Measurements from ENCODE around the gene GTSF1L. TPM values are rescaled to one million over a fixed set of nuclear protein-coding genes. Genes with fewer than 3 reads are reported as not detected.

GTSF1L gene
- total RNA-seq, 1 experiment from 2014 or later, result not detected

GRCh38 chr20:43716757-43717615 is 9.8 kb downstream of the GTSF1L start:
- no peak overlapping the region; a peak in 1 of 7 replicates for H3K27ac Mint-ChIP-seq
- Histone ChIP-seq H3K14ac (ENCODE audit: insufficient read depth, low read length) (no peak overlapping the region), H3K9ac (ENCODE audit: extremely low read depth, insufficient read length, low read length) (no peak overlapping the region), H3K79me1 (ENCODE audit: insufficient read depth, low read depth, low read length, poor library complexity, severe bottlenecking) (no peaks in the 10 kb centered on the region), H3K27me3 (ENCODE audit: insufficient read depth, low read length) (no peaks in the 10 kb centered on the region), H3T11ph (ENCODE audit: low read length) (no peak overlapping the region), H4K20me1 (ENCODE audit: control insufficient read depth, insufficient read depth, insufficient read length) (no peaks in the 10 kb centered on the region), H2AK5ac (ENCODE audit: insufficient read length, low read length) (no peak overlapping the region), H2BK120ac (ENCODE audit: low read depth, low read length, poor library complexity, severe bottlenecking) (no peak overlapping the region), H3K4me2 (ENCODE audit: insufficient read depth, insufficient read length, low read length) (no peak overlapping the region), H3K79me2 (ENCODE audit: insufficient read depth, low read length) (no peaks in the 10 kb centered on the region), H3K18ac (ENCODE audit: insufficient read length, low read depth, low read length) (no peak overlapping the region), H2AFZ (ENCODE audit: low read length) (no peak overlapping the region), H4K5ac (ENCODE audit: insufficient read length, low read depth, low read length) (no peak overlapping the region), H2BK5ac (ENCODE audit: insufficient read length, low read length) (no peak overlapping the region), H2BK12ac (ENCODE audit: insufficient read length, low read depth, low read length) (no peak overlapping the region), H3K23me2 (ENCODE audit: insufficient read length, low read depth, low read length, poor library complexity, severe bottlenecking) (no peaks in the 10 kb centered on the region), H2BK20ac (ENCODE audit: low read depth, low read length, poor library complexity, severe bottlenecking) (no peak overlapping the region), H3K9me3 (ENCODE audit: control insufficient read depth, low read depth, low read length) (no peaks in the 10 kb centered on the region), H3K4me1 (ENCODE audit: insufficient read depth, low read length) (no peaks in the 10 kb centered on the region), H3K27ac (ENCODE audit: insufficient read length, low read depth, low read length) (no peak overlapping the region), H4K91ac (ENCODE audit: insufficient read length, low read depth, low read length) (no peak overlapping the region), H2BK15ac (ENCODE audit: low read depth, low read length) (no peak overlapping the region), H3K4ac (ENCODE audit: low read depth, low read length) (no peak overlapping the region), H3K56ac (ENCODE audit: insufficient read length, low read depth, low read length) (no peak overlapping the region), H4K8ac (replicated peaks; ENCODE audit: insufficient read length, low read depth, low read length) (no peak overlapping the region), H3K23ac (ENCODE audit: insufficient read length, low read depth, low read length) (no peak overlapping the region)
- H3K4me1 Mint-ChIP-seq, result peaks cover 8 to 12% of the 10 kb centered on the region in 2 experiments
- peaks cover 3% of the 10 kb centered on the region for H3K27me3 Mint-ChIP-seq (ENCODE audit: low read depth)
- peaks cover 35 to 57% (median 51%) of the 10 kb centered on the region in 3 experiments for H3K36me3 Mint-ChIP-seq (ENCODE audit: insufficient read depth in 1 of 3, low read depth in 3 of 3)
- no CpG with 5 or more reads among the region's 12 CpGs for WGBS (ENCODE audit: extremely low coverage, insufficient read length, low lambda C conversion rate)
- no peak overlapping the region for H3K4me3 Mint-ChIP-seq
- no peak for DNase-seq
- no peaks in the 10 kb centered on the region for H3K9me3 Mint-ChIP-seq
- TF ChIP-seq, protein P1, sequence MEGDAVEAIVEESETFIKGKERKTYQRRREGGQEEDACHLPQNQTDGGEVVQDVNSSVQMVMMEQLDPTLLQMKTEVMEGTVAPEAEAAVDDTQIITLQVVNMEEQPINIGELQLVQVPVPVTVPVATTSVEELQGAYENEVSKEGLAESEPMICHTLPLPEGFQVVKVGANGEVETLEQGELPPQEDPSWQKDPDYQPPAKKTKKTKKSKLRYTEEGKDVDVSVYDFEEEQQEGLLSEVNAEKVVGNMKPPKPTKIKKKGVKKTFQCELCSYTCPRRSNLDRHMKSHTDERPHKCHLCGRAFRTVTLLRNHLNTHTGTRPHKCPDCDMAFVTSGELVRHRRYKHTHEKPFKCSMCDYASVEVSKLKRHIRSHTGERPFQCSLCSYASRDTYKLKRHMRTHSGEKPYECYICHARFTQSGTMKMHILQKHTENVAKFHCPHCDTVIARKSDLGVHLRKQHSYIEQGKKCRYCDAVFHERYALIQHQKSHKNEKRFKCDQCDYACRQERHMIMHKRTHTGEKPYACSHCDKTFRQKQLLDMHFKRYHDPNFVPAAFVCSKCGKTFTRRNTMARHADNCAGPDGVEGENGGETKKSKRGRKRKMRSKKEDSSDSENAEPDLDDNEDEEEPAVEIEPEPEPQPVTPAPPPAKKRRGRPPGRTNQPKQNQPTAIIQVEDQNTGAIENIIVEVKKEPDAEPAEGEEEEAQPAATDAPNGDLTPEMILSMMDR (conservative IDR thresholded peaks at IDR 0.05), result no peak
